ENCODE measurements around the gene ADK. TPM values are rescaled to one million over a fixed set of nuclear protein-coding genes. Genes with fewer than 3 reads are reported as not detected.

Gene ADK
- total RNA-seq, 2 experiments from 2014 or later, result 56.9 to 57.5 TPM

- intact Hi-C loops (cut with micrococcal nuclease), result no loop called here
- ATAC-seq (no peak), DNase-seq (no peak)
- Mint-ChIP-seq H3K4me3 (no peak overlapping the region), H3K27ac (no peak overlapping the region), H3K4me1 (ENCODE audit: low read depth) (no peaks in the 10 kb centered on the region), H3K36me3 (ENCODE audit: low read depth) (peaks cover 32% of the 10 kb centered on the region), H3K27me3 (no peaks in the 10 kb centered on the region), H3K9me3 (peaks cover 12% of the 10 kb centered on the region)
- TF ChIP-seq CTCF (IDR thresholded peaks at IDR 0.05), result no peak
- ChIA-PET POLR2A (no interaction called here), CTCF (no interaction called here)
Observed at GRCh38 chr10:74480778-74481177, 329.8 kb downstream of the ADK start.

GRCh38 chr10:74483356-74483755, 332.3 kb downstream of the ADK start:
- CTCF ChIA-PET, result no interaction called here
- Mint-ChIP-seq H3K4me1 (ENCODE audit: low read depth) (no peaks in the 10 kb centered on the region), H3K9me3 (peaks cover 12% of the 10 kb centered on the region), H3K27ac (no peak overlapping the region), H3K27me3 (no peaks in the 10 kb centered on the region), H3K4me3 (no peak overlapping the region), H3K36me3 (ENCODE audit: low read depth) (peaks cover 29% of the 10 kb centered on the region)
- ATAC-seq, result no peak
- POLR2A ChIA-PET, result no interaction called here
- intact Hi-C loops (cut with micrococcal nuclease), result no loop called here
- no peak for TF ChIP-seq CTCF (IDR thresholded peaks at IDR 0.05)
- DNase-seq, result no peak

GRCh38 chr10:74485283-74485682, 334.3 kb downstream of the ADK start:
- ChIA-PET POLR2A (no interaction called here), CTCF (no interaction called here)
- intact Hi-C loops (cut with micrococcal nuclease), result no loop called here
- Mint-ChIP-seq H3K9me3 (peaks cover 12% of the 10 kb centered on the region), H3K36me3 (ENCODE audit: low read depth) (peaks cover 24% of the 10 kb centered on the region), H3K4me3 (no peak overlapping the region), H3K27ac (no peak overlapping the region), H3K4me1 (ENCODE audit: low read depth) (no peaks in the 10 kb centered on the region), H3K27me3 (no peaks in the 10 kb centered on the region)
- no peak for TF ChIP-seq CTCF (IDR thresholded peaks at IDR 0.05)
- ATAC-seq, result no peak
- no peak for DNase-seq

- intact Hi-C loops (cut with micrococcal nuclease), result no loop called here
Observed at GRCh38 chr10:74486659-74487058, 335.6 kb downstream of the ADK start.

GRCh38 chr10:74488907-74489306, 337.9 kb downstream of the ADK start:
- no peak for ATAC-seq
- Mint-ChIP-seq H3K9me3 (no peaks in the 10 kb centered on the region), H3K4me3 (no peak overlapping the region), H3K36me3 (ENCODE audit: low read depth) (peaks cover 7% of the 10 kb centered on the region), H3K27me3 (no peaks in the 10 kb centered on the region), H3K4me1 (ENCODE audit: low read depth) (peaks cover 4% of the 10 kb centered on the region), H3K27ac (no peak overlapping the region)
- TF ChIP-seq CTCF (IDR thresholded peaks at IDR 0.05), result no peak
- intact Hi-C loops (cut with micrococcal nuclease), result no loop called here
- DNase-seq, result no peak
- ChIA-PET CTCF (no interaction called here), POLR2A (no interaction called here)

More at GRCh38 chr10:74486659-74487058, 335.6 kb downstream of the ADK start:
- POLR2A ChIA-PET, result no interaction called here
- Mint-ChIP-seq H3K4me1 (ENCODE audit: low read depth) (peaks cover 4% of the 10 kb centered on the region), H3K4me3 (no peak overlapping the region), H3K36me3 (ENCODE audit: low read depth) (peaks cover 20% of the 10 kb centered on the region), H3K27ac (no peak overlapping the region), H3K27me3 (no peaks in the 10 kb centered on the region), H3K9me3 (peaks cover 10% of the 10 kb centered on the region)
- TF ChIP-seq CTCF (IDR thresholded peaks at IDR 0.05), result no peak
- CTCF ChIA-PET, result no interaction called here
- ATAC-seq (no peak), DNase-seq (no peak)

Measured in activated CD8-positive, alpha-beta T cell treated with anti-CD3 and anti-CD28 coated beads for 36 hours (primary cell).